Mesenchymal stem cell (in vitro differentiated cells and primary cell): ENCODE results near the gene CKB.

ENCODE experiments used
- DNase-seq: peaks from one replicate; pipeline ENCODE4 v3.0.0-alpha.2; 2013
- H2AFZ ChIP-seq: one replicate; pipeline ENCODE4 v1.6.1; 2013; ENCODE audit warnings: low read depth, mild to moderate bottlenecking, control low read depth, inconsistent platforms, low read length, moderate library complexity
- H2AK5ac ChIP-seq: 2 replicates; pipeline ENCODE4 v1.6.1; 2013; ENCODE audit warnings: low read length, moderate library complexity, mild to moderate bottlenecking, inconsistent platforms; ENCODE audit not compliant: severe bottlenecking
- H2BK120ac ChIP-seq: one replicate; pipeline ENCODE4 v1.6.1; 2013; ENCODE audit warnings: low read depth, mild to moderate bottlenecking, inconsistent platforms, low read length, moderate library complexity
- H2BK12ac ChIP-seq, 2 experiments: one replicate each; pipeline ENCODE4 v1.6.1; 2013; ENCODE audit warnings: inconsistent platforms in 2 of 2, low read length in 2 of 2, mild to moderate bottlenecking in 2 of 2, moderate library complexity in 2 of 2, control low read depth in 1 of 2
- H2BK15ac ChIP-seq: one replicate; pipeline ENCODE4 v1.6.1; 2013; ENCODE audit warnings: mild to moderate bottlenecking, low read depth, inconsistent platforms; ENCODE audit not compliant: poor library complexity, severe bottlenecking
- H2BK5ac ChIP-seq: 2 replicates; pipeline ENCODE4 v1.6.1; 2013; ENCODE audit warnings: low read depth, mild to moderate bottlenecking, low read length, control low read depth, inconsistent platforms; ENCODE audit not compliant: poor library complexity, severe bottlenecking
- H3K14ac ChIP-seq, 2 experiments: one replicate each; pipeline ENCODE4 v1.6.1; 2013; ENCODE audit warnings: inconsistent platforms in 2 of 2, low read length in 2 of 2, control low read depth in 1 of 2, mild to moderate bottlenecking in 1 of 2, moderate library complexity in 1 of 2
- H3K18ac ChIP-seq, 2 experiments: one replicate each; pipeline ENCODE4 v1.6.1; 2013; ENCODE audit warnings: inconsistent platforms in 2 of 2, low read length in 2 of 2, control low read depth in 1 of 2, low read depth in 1 of 2, mild to moderate bottlenecking in 1 of 2
- H3K23ac ChIP-seq, 2 experiments: one replicate each; pipeline ENCODE4 v1.6.1; 2013; ENCODE audit warnings: inconsistent platforms in 2 of 2, low read length in 2 of 2, mild to moderate bottlenecking in 2 of 2, moderate library complexity in 2 of 2, control low read depth in 1 of 2
- H3K27ac ChIP-seq: 2 replicates; pipeline ENCODE4 v1.5.1; 2013; ENCODE audit warnings: mild to moderate bottlenecking, moderate library complexity, low read length, control low read depth, inconsistent platforms; ENCODE audit not compliant: poor library complexity, severe bottlenecking
- H3K27me3 ChIP-seq, 2 experiments: 2 replicates each; pipeline versions ENCODE4 v1.6.1 to v1.7.0; 2013; ENCODE audit warnings: low read length in 2 of 2, mild to moderate bottlenecking in 2 of 2, moderate library complexity in 2 of 2, control low read depth in 1 of 2, inconsistent platforms in 1 of 2; ENCODE audit not compliant: control insufficient read depth in 1 of 2, insufficient read depth in 1 of 2
- H3K36me3 ChIP-seq, 2 experiments: 2 replicates each; pipeline versions ENCODE4 v1.6.1 to v1.7.0; 2013; ENCODE audit warnings: low read length in 2 of 2, control low read depth in 1 of 2, inconsistent platforms in 1 of 2, low read depth in 1 of 2, mild to moderate bottlenecking in 1 of 2; ENCODE audit not compliant: insufficient read depth in 2 of 2, control insufficient read depth in 1 of 2
- H3K4ac ChIP-seq, 2 experiments: one replicate each; pipeline ENCODE4 v1.6.1; 2013; ENCODE audit warnings: inconsistent platforms in 2 of 2, low read length in 2 of 2, mild to moderate bottlenecking in 2 of 2, moderate library complexity in 2 of 2, control low read depth in 1 of 2, low read depth in 1 of 2
- H3K4me1 ChIP-seq: 2 replicates; pipeline ENCODE4 v1.6.1; 2013; ENCODE audit warnings: low read depth, low read length, control low read depth; ENCODE audit not compliant: control insufficient read depth, insufficient read depth
- H3K4me2 ChIP-seq: 2 replicates; pipeline ENCODE4 v1.6.1; 2013; ENCODE audit warnings: low read length, mild to moderate bottlenecking, inconsistent platforms; ENCODE audit not compliant: poor library complexity, severe bottlenecking
- H3K4me3 ChIP-seq, 2 experiments: 2 replicates each; pipeline versions ENCODE4 v1.5.1 to v1.7.0; 2013; ENCODE audit warnings: low read length in 2 of 2, mild to moderate bottlenecking in 2 of 2, control low read depth in 1 of 2, low read depth in 1 of 2; ENCODE audit not compliant: insufficient read depth in 1 of 2
- H3K79me1 ChIP-seq: replicated peaks from 2 replicates; pipeline ENCODE4 v1.6.1; 2013; ENCODE audit warnings: mild to moderate bottlenecking, control low read depth, low read length, inconsistent platforms; ENCODE audit not compliant: poor library complexity, severe bottlenecking
- H3K9ac ChIP-seq: 2 replicates; pipeline ENCODE4 v1.7.0; 2013; ENCODE audit warnings: mild to moderate bottlenecking, low read length, moderate library complexity
- H3K9me3 ChIP-seq: 2 replicates; pipeline ENCODE4 v1.7.0; 2013; ENCODE audit warnings: mild to moderate bottlenecking, low read length; ENCODE audit not compliant: control insufficient read depth
- H4K8ac ChIP-seq: one replicate; pipeline ENCODE4 v1.6.1; 2013; ENCODE audit warnings: inconsistent platforms, mild to moderate bottlenecking, low read length, moderate library complexity
- H4K91ac ChIP-seq: one replicate; pipeline ENCODE4 v1.6.1; 2013; ENCODE audit warnings: mild to moderate bottlenecking, low read length, inconsistent platforms
- WGBS: methylation state at CpG from one replicate; pipeline ENCODE4 v1.1.7; 2013; ENCODE audit warnings: mixed read lengths; 5-methylcytosine and 5-hydroxymethylcytosine counted together

CKB gene

GRCh38 chr14:103538291-103539055 is 15.8 kb upstream of the CKB start:
- DNase-seq, result no peak
- H3K14ac ChIP-seq, result no peak overlapping the region
- H2AK5ac ChIP-seq, result no peak overlapping the region
- H2AFZ ChIP-seq, result no peak overlapping the region
- no peak overlapping the region for H4K8ac ChIP-seq
- peaks cover 53% of the 10 kb centered on the region for H3K4me1 ChIP-seq
- H3K9me3 ChIP-seq, result no peaks in the 10 kb centered on the region
- WGBS, result 80% methylated on average over 30 of the region's 30 CpGs
- no peak overlapping the region for H3K4ac ChIP-seq
- peaks cover 0 to 42% of the 10 kb centered on the region in 2 experiments for H3K36me3 ChIP-seq
- no peak overlapping the region for H3K4me3 ChIP-seq
- peak overlapping the region; percentile 39 for H2BK15ac ChIP-seq
- H2BK12ac ChIP-seq, result no peak overlapping the region
- H3K27ac ChIP-seq, result no peak overlapping the region
- peak overlapping the region; percentile 18 for H4K91ac ChIP-seq
- no peak overlapping the region for H3K18ac ChIP-seq
- no peak overlapping the region for H2BK5ac ChIP-seq
- no peaks in the 10 kb centered on the region for H3K27me3 ChIP-seq
- H2BK120ac ChIP-seq, result no peak overlapping the region
- no peak overlapping the region for H3K23ac ChIP-seq
- peak overlapping the region; percentile 22 for H3K9ac ChIP-seq
- H3K4me2 ChIP-seq, result no peak overlapping the region
- H3K79me1 ChIP-seq, result no peaks in the 10 kb centered on the region

- Histone ChIP-seq H3K18ac (peak overlapping the region in 1 of 2 experiments; percentile 23), H3K4me3 (no peak overlapping the region), H2BK15ac (no peak overlapping the region), H3K27ac (no peak overlapping the region), H2BK12ac (no peak overlapping the region), H3K4me1 (peaks cover 46% of the 10 kb centered on the region), H4K91ac (peak overlapping the region; percentile 43), H2AK5ac (no peak overlapping the region), H2AFZ (no peak overlapping the region), H3K79me1 (peaks cover 3% of the 10 kb centered on the region), H3K27me3 (no peaks in the 10 kb centered on the region), H3K36me3 (peaks cover 5 to 53% of the 10 kb centered on the region in 2 experiments), H4K8ac (no peak overlapping the region), H2BK120ac (no peak overlapping the region), H3K14ac (no peak overlapping the region), H3K4ac (no peak overlapping the region), H3K9ac (peak overlapping the region; percentile 66), H2BK5ac (no peak overlapping the region), H3K4me2 (no peak overlapping the region), H3K9me3 (no peaks in the 10 kb centered on the region), H3K23ac (no peak overlapping the region)
- peak; percentile 23 for DNase-seq
- 87% methylated on average over 15 of the region's 18 CpGs for WGBS
Observed at GRCh38 chr14:103537175-103537990, 14.8 kb upstream of the CKB start.

GRCh38 chr14:103536693-103537092 is 14.1 kb upstream of the CKB start:
- Histone ChIP-seq H3K27ac (no peak overlapping the region), H3K36me3 (peaks cover 9 to 60% of the 10 kb centered on the region in 2 experiments), H2BK5ac (no peak overlapping the region), H3K4me1 (peaks cover 45% of the 10 kb centered on the region), H3K14ac (no peak overlapping the region), H2BK120ac (no peak overlapping the region), H2BK12ac (no peak overlapping the region), H4K91ac (no peak overlapping the region), H3K4me3 (no peak overlapping the region), H2AK5ac (no peak overlapping the region), H4K8ac (no peak overlapping the region), H3K4me2 (no peak overlapping the region), H3K9ac (peak overlapping the region; percentile 66), H3K9me3 (no peaks in the 10 kb centered on the region), H3K23ac (no peak overlapping the region), H2AFZ (no peak overlapping the region), H3K4ac (no peak overlapping the region), H3K27me3 (no peaks in the 10 kb centered on the region), H2BK15ac (no peak overlapping the region), H3K18ac (no peak overlapping the region), H3K79me1 (peaks cover 9% of the 10 kb centered on the region)
- DNase-seq, result no peak
- 89% methylated on average over 9 of the region's 9 CpGs for WGBS

GRCh38 chr14:103535891-103536565 is 13.4 kb upstream of the CKB start:
- no peak overlapping the region for H4K91ac ChIP-seq
- no peak for DNase-seq
- H3K9me3 ChIP-seq, result no peaks in the 10 kb centered on the region
- H3K79me1 ChIP-seq, result peaks cover 15% of the 10 kb centered on the region
- H3K4me2 ChIP-seq, result no peak overlapping the region
- H4K8ac ChIP-seq, result no peak overlapping the region
- H2BK120ac ChIP-seq, result no peak overlapping the region
- H2BK12ac ChIP-seq, result no peak overlapping the region
- no peak overlapping the region for H3K27ac ChIP-seq
- peaks cover 44% of the 10 kb centered on the region for H3K4me1 ChIP-seq
- H3K4ac ChIP-seq, result no peak overlapping the region
- H3K18ac ChIP-seq, result no peak overlapping the region
- no peak overlapping the region for H2BK5ac ChIP-seq
- no peak overlapping the region for H3K14ac ChIP-seq
- H2AFZ ChIP-seq, result no peak overlapping the region
- no peak overlapping the region for H2BK15ac ChIP-seq
- H2AK5ac ChIP-seq, result no peak overlapping the region
- no peak overlapping the region for H3K4me3 ChIP-seq
- no peak overlapping the region for H3K9ac ChIP-seq
- H3K36me3 ChIP-seq, result peaks cover 12 to 66% of the 10 kb centered on the region in 2 experiments
- H3K27me3 ChIP-seq, result no peaks in the 10 kb centered on the region
- H3K23ac ChIP-seq, result no peak overlapping the region
- WGBS, result 92% methylated on average over 11 of the region's 11 CpGs
